NT2/D1 (cell line): ENCODE results near the gene CACNA1I.

Source experiments
- YY1 ChIP-seq: IDR thresholded peaks from 2 replicates; pipeline ENCODE4 v1.6.1; 2011; ENCODE audit not compliant: insufficient read length, insufficient read depth
- ZNF274 ChIP-seq: IDR thresholded peaks from 2 replicates; pipeline ENCODE4 v1.6.1; 2011; ENCODE audit warnings: mild to moderate bottlenecking, low read depth, low read length

- no peak for TF ChIP-seq YY1
- TF ChIP-seq ZNF274 = no peak
Observed at GRCh38 chr22:39595622-39596172, 25.1 kb downstream of the CACNA1I start.
